Fibroblast of lung (primary cell): ENCODE results near the gene GRK4.

Experiments used
- EZH2 ChIP-seq: IDR thresholded peaks from 2 replicates; pipeline ENCODE4 v1.5.1; 2012; ENCODE audit warnings: low read length, control low read depth, mild to moderate bottlenecking; ENCODE audit errors: missing control alignments
- TF ChIP-seq, protein P1 (sequence below), 2 donors: IDR thresholded peaks in 1 of 2; conservative IDR thresholded peaks in 1 of 2; 1 replicate in 1 of 2; 2 replicates in 1 of 2; pipeline ENCODE4 v1.5.1; 2011 to 2012; ENCODE audit warnings: low read length in 2 of 2, control low read depth in 1 of 2, inconsistent platforms in 1 of 2, low read depth in 1 of 2, mild to moderate bottlenecking in 1 of 2

DNA sequence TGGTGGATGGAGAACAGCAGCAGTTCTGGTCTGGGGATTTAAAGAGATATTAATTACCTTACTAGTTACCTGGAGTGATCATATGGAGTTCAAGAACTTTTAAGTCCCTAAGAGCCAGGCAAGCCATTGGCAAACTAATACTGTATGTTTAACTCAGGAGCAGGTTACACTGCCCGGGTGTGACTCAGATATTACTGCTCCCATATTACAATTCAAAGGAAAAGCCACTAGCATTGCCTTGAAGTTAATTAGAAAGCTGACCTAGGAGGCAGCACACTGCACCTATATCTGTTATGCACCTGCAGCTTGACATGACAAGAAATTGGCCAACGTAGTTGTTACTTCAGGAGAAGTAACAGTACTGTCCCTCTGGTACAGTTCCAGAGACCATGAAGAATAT is 47.2 kb downstream of the GRK4 start:
- TF ChIP-seq, protein P1, sequence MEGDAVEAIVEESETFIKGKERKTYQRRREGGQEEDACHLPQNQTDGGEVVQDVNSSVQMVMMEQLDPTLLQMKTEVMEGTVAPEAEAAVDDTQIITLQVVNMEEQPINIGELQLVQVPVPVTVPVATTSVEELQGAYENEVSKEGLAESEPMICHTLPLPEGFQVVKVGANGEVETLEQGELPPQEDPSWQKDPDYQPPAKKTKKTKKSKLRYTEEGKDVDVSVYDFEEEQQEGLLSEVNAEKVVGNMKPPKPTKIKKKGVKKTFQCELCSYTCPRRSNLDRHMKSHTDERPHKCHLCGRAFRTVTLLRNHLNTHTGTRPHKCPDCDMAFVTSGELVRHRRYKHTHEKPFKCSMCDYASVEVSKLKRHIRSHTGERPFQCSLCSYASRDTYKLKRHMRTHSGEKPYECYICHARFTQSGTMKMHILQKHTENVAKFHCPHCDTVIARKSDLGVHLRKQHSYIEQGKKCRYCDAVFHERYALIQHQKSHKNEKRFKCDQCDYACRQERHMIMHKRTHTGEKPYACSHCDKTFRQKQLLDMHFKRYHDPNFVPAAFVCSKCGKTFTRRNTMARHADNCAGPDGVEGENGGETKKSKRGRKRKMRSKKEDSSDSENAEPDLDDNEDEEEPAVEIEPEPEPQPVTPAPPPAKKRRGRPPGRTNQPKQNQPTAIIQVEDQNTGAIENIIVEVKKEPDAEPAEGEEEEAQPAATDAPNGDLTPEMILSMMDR (conservative IDR thresholded peaks at IDR 0.05 in 1 of 2, IDR thresholded peaks at IDR 0.05 in 1 of 2; ENCODE audit: low read depth in 1 of 2, low read length in 2 of 2): no peak
- TF ChIP-seq EZH2: no peak
